Psoas muscle (tissue), 8 donors: ENCODE data around the gene FAM25G. TPM values are rescaled to one million over a fixed set of nuclear protein-coding genes. Genes with fewer than 3 reads are reported as not detected.
"Not testable (repeated sequence)": the region's sequence is repeated elsewhere in the genome, so short reads cannot be mapped to it uniquely, and the experiment has no call there.

Experiments
- ATAC-seq, 4 donors: fragments of 200-7000 bp; cut with Tn5 transposase; one replicate each; pipeline ENCODE4 v1.9.1; 2020; ENCODE audit warnings: moderate library complexity in 3 of 4, mild to moderate bottlenecking in 2 of 4
- DNase-seq, 2 donors: peaks; one replicate each; pipeline ENCODE4 v3.0.0-alpha.2; 2020
- H3K27ac ChIP-seq: fragments of 200-600 bp; one replicate; pipeline ENCODE4 v1.8.0; 2022
- H3K27me3 ChIP-seq, 3 donors: fragments of 200-600 bp in 1 of 3; one replicate each; pipeline versions ENCODE4 v1.6.1 to v1.8.0; 2013 to 2022; ENCODE audit warnings: low read length in 2 of 3, mild to moderate bottlenecking in 2 of 3, moderate library complexity in 1 of 3; ENCODE audit not compliant: insufficient read depth in 3 of 3
- H3K36me3 ChIP-seq, 2 donors: fragments of 200-600 bp in 1 of 2; one replicate each; pipeline versions ENCODE4 v1.6.1 to v1.8.0; 2013 to 2022; ENCODE audit warnings: low read depth in 1 of 2, mild to moderate bottlenecking in 1 of 2, moderate library complexity in 1 of 2; ENCODE audit not compliant: insufficient read depth in 1 of 2
- H3K4me1 ChIP-seq: fragments of 200-600 bp; one replicate; pipeline ENCODE4 v1.8.0; 2022
- H3K4me3 ChIP-seq: fragments of 200-600 bp; one replicate; pipeline ENCODE4 v1.8.0; 2022; ENCODE audit warnings: mild to moderate bottlenecking
- H3K9me3 ChIP-seq: fragments of 200-600 bp; one replicate; pipeline ENCODE4 v1.8.0; 2022
- WGBS, 3 donors: extraction: QIAGEN DNeasy Blood & Tissue Kit; methylation state at CpG; one replicate each; pipeline versions ENCODE4 v1.1.6 to v1.1.7; 2013; 5-methylcytosine and 5-hydroxymethylcytosine counted together
- intact Hi-C, 2 donors: fragments of 100-400 bp; cut with DNase I; formaldehyde crosslinking; loops; one replicate each; pipeline versions ENCODE4 v1.11.0 to v1.14.2; 2022
- long read RNA-seq, 2 donors: library from polyadenylated mRNA; unstranded; transcript quantifications; one replicate each; pipeline ENCODE4 v2.0.0, GENCODE V29; 2021
- polyA plus RNA-seq, 3 donors: library from polyadenylated mRNA; stranded (reverse); fragments of 200-250 nt; gene quantifications; one replicate each; pipeline ENCODE4 v1.2.3, GENCODE V29; 2013
- total RNA-seq, 4 donors: library from RNA; stranded (reverse); fragmentation: NEBNext Ultra II Directional in 2 of 4; extraction: Animal tissue kit (Norgen Biotek cat#: 25700) in 2 of 4; gene quantifications; one replicate each; pipeline versions ENCODE4 v1.2.1 to v1.2.4, GENCODE V29; 2021 to 2023
- donor health status: healthy with polysubstance abuse.
- donor health status: DM: no; HTN: no; CAD: no; lungs with moderate emphysema.
- donor health status: Bipolar disorder and iron deficiency.
- donor health status: healthy.
- donor health status: DM: yes; HTN: yes; CAD: no.
- donor health status: DM: no; HTN: no; CAD: no.
- donor health status: DM: no; HTN: no; CAD: no.
- donor health status: DM: yes; HTN: yes; CAD: no.

Gene FAM25G
- total RNA-seq (not detected), polyA plus RNA-seq (not detected)
- long read RNA-seq, donor 1 = 0 reads
- long read RNA-seq, donor 2 = 0 reads

DNA sequence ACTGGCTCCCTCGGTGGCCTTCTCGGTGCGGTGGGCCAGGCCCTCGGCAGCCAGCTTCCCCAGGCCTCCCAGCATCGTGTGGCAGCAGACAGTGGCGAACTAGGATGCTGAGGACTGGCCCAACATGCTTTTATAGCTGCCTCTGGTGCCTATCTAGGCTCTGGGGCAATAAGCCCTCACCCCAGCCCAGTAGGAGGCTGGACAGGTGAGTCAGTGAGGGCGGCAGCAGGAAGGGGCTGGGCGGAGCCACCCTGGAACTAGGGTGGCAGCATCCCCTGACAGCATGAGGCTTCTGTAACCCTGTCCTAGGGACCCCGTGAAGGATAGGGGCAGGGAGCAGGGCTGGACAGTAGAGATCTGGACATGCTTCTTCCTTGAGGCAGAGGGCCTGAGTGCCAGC is at the start of gene FAM25G:
Gene FAM25G, minus strand, starts transcription at position 101 of the 400 bp plus-strand sequence. Its CDS starts 26 bp downstream, at position 75.
- WGBS, 3 donors = 83 to 93% methylated on average over 1 to 4 of the region's 9 CpGs; no CpG with 5 or more reads in 1 of the 3 donors
- H3K4me3 ChIP-seq, H3K9me3 ChIP-seq, H3K27me3 ChIP-seq, H3K36me3 ChIP-seq, H3K27ac ChIP-seq, ATAC-seq, H3K4me1 ChIP-seq, intact Hi-C loops, DNase-seq: not testable (repeated sequence)

- H3K4me3 ChIP-seq, ATAC-seq, H3K36me3 ChIP-seq, H3K27ac ChIP-seq, H3K4me1 ChIP-seq, intact Hi-C loops, H3K9me3 ChIP-seq, DNase-seq, H3K27me3 ChIP-seq: not testable (repeated sequence)
- whole genome bisulfite sequencing, 3 donors = 90 to 100% (median 94%) methylated on average over 1 to 2 of the region's 3 CpGs
These were observed 44.9 kb upstream of the FAM25G start for GRCh38 chr10:47536430-47536829.

DNA sequence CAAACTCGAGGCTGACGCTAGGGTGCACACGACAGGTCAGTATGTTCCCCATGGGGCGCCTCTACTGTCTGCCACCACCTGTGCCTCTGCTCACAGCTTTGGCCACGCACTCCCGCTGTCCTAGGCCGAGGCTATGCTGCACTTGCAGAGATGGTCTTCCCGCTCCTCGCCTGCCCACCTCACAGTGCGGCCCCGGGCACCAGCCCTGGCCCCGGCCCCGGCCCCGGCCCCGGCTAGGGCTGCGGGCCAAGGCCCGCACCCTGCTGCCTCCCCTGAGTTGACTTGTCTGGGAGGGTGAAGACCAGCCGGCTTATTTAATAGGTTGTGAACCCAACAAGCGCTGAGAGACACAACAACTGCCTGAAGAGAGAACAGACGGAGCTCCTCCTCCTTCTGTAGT is 32.0 kb upstream of the FAM25G start, which contains the start of gene AGAP9:
Gene AGAP9, minus strand, starts transcription at position 164 of the 400 bp plus-strand sequence. Its CDS starts 112 bp downstream, at position 52.
- H3K9me3 ChIP-seq, H3K27me3 ChIP-seq, H3K4me3 ChIP-seq, H3K4me1 ChIP-seq, intact Hi-C loops, DNase-seq, ATAC-seq, H3K36me3 ChIP-seq, H3K27ac ChIP-seq: not testable (repeated sequence)
- no CpG with 5 or more reads among the region's 20 CpGs for WGBS, 3 donors

DNA sequence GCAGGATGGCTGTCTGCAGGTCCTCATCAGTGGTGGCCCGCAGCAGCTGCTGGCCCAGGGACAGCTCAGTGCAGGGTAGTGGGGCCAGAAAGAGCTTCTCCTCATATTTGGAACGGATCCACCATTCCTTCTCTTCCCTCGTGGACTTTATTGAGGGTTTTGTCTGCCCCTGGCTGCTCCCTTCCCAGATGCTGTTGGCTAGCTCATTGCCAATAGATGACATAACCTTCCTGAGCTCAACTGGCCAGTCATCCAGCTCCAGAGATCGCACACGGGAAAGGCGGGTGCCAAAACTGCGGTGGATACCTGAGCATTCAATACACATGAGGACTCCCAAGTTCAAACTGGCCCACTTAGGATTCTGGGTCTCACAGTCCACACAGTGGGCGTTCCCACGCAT is 10.8 kb upstream of the FAM25G start:
- 40 to 66% (median 51%) methylated on average over 2 to 9 of the region's 9 CpGs for WGBS, 3 donors
- H3K9me3 ChIP-seq, H3K4me1 ChIP-seq, ATAC-seq, H3K4me3 ChIP-seq, H3K27ac ChIP-seq, H3K27me3 ChIP-seq, H3K36me3 ChIP-seq, intact Hi-C loops: not testable (repeated sequence)
- DNase-seq = peak in 1 of 2 donors; percentile 30

DNA sequence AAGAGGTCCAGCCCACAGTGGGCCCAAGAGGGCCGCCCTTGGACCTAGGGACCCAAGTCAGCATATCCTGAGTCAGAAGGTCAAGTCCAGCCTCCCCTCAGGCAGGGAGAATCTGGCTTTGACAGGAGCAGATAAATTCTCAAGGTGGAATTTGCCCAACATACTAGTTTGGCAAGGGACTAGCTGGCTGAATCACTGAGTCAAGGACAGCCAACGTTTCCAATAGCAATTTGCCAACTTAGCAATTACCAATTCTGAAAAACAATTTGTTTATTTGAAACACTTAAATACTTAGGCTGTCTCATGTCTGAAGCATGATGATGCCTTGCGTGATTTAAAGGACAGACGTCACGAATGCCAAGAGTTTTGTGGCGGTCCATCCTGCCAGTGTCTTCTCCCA is 2.7 kb upstream of the FAM25G start:
- 12 to 29% (median 20%) methylated on average over 1 of the region's 6 CpGs for WGBS, 3 donors
- H3K27ac ChIP-seq, H3K9me3 ChIP-seq, ATAC-seq, H3K27me3 ChIP-seq, intact Hi-C loops, DNase-seq, H3K4me3 ChIP-seq, H3K4me1 ChIP-seq, H3K36me3 ChIP-seq: not testable (repeated sequence)

- H3K27ac ChIP-seq, H3K9me3 ChIP-seq, H3K4me1 ChIP-seq, ATAC-seq, H3K36me3 ChIP-seq, H3K4me3 ChIP-seq, H3K27me3 ChIP-seq, DNase-seq, intact Hi-C loops: not testable (repeated sequence)
- WGBS, 3 donors = 75 to 94% (median 93%) methylated on average over 2 to 3 of the region's 7 CpGs
These were observed 1.9 kb downstream of the FAM25G start for GRCh38 chr10:47489630-47490029.

DNA sequence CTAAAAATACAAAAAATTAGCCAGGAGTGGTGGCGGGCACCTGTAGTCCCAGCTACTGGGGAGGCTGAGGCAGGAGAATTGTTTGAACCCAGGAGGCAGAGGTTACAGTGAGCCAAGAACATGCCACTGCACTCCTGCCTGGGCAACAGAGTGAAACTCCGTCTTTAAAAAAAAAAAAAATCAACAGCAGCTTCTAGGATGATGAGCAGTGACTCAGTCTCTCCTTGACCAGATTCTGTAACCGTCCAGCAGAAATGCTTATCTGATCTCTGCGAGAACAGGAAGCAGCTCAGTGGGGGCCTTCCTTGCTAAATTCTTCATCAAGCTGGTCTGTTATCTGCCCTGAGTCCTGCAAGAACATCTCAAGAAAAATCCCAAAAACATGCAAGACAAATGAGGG is 5.6 kb downstream of the FAM25G start:
- intact Hi-C loops, ATAC-seq, H3K4me1 ChIP-seq, DNase-seq, H3K36me3 ChIP-seq, H3K27ac ChIP-seq, H3K27me3 ChIP-seq, H3K4me3 ChIP-seq, H3K9me3 ChIP-seq: not testable (repeated sequence)
- WGBS, 3 donors = 56 to 82% (median 69%) methylated on average over 1 to 3 of the region's 4 CpGs

GRCh38 chr10:47484786-47485185 is 6.7 kb downstream of the FAM25G start:
- DNase-seq, H3K27me3 ChIP-seq, ATAC-seq, H3K36me3 ChIP-seq, H3K9me3 ChIP-seq, intact Hi-C loops, H3K27ac ChIP-seq, H3K4me1 ChIP-seq, H3K4me3 ChIP-seq: not testable (repeated sequence)
- WGBS, 3 donors = 79 to 84% (median 80%) methylated on average over 10 to 11 of the region's 11 CpGs

DNA sequence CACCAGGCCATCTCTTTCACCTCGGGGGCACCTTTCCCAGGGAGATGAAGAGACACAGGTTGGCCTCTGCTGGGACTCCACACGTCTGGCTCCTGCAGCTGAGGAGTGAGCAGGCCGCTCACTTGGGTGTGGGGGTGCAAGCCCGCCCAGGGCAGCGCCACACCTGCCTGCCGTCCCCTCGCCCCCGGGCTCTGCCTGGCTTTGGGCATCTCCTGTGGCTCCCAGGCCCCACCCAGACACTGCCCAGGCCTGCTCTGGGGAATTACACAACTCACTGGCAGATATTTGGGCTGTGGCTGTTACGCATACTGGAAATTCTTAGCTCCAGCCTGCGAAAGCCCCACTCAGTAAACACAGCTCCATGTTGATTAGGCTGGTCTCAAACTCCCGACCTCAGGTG is 7.6 kb downstream of the FAM25G start, which contains the start of gene ANXA8:
Gene ANXA8, minus strand, starts transcription at position 193 of the 400 bp plus-strand sequence. Its CDS starts 182 bp downstream, at position 11.
- H3K4me3 ChIP-seq, H3K27me3 ChIP-seq, H3K36me3 ChIP-seq, H3K4me1 ChIP-seq, H3K27ac ChIP-seq, H3K9me3 ChIP-seq, intact Hi-C loops, DNase-seq, ATAC-seq: not testable (repeated sequence)
- 88 to 90% (median 89%) methylated on average over 8 of the region's 11 CpGs for WGBS, 3 donors

DNA sequence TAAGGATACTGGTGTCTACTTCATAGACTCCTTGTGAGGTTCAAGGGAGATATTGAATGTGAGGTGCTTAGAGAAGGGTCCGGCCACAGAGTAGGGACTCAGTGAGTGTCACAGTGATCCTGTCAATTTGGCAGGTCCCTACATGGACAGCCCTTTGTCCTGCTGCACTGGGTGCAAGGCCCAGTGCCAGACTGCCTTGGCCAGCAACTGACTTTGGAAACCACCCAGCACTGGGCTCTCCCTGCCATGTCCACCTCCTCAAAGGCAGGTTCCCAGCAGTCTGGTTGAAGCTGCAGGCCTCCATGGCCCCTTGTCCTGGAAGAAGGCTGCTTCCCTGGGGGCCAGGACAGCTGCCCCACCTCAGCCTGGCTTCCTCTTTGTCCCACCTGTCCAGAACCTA is 9.1 kb downstream of the FAM25G start:
- no CpG with 5 or more reads among the region's 1 CpG for whole genome bisulfite sequencing, 3 donors
- H3K4me3 ChIP-seq, ATAC-seq, H3K9me3 ChIP-seq, H3K27me3 ChIP-seq, intact Hi-C loops, DNase-seq, H3K27ac ChIP-seq, H3K4me1 ChIP-seq, H3K36me3 ChIP-seq: not testable (repeated sequence)

GRCh38 chr10:47481768-47482181 is 9.7 kb downstream of the FAM25G start:
- DNase-seq, H3K4me1 ChIP-seq, H3K9me3 ChIP-seq, H3K36me3 ChIP-seq, H3K27ac ChIP-seq, ATAC-seq, H3K27me3 ChIP-seq, H3K4me3 ChIP-seq, intact Hi-C loops: not testable (repeated sequence)
- 79 to 89% (median 83%) methylated on average over 5 of the region's 6 CpGs for WGBS, 3 donors
